HL-60 (cell line): ENCODE measurements around the gene SNX2.

Experiments
- DNase-seq, 2 experiments: peaks; one replicate each; pipeline ENCODE4 v3.0.0-alpha.2; 2010 to 2020; ENCODE audit warnings: low read depth in 1 of 2, low spot score in 1 of 2
- H3K27ac ChIP-seq: fragments of 250-450 bp; sonication (Bioruptor Pico); replicated peaks from 2 replicates; pipeline ENCODE4 v1.5.1; 2020; ENCODE audit warnings: mild to moderate bottlenecking, moderate library complexity
- H3K27me3 ChIP-seq: fragments of 250-450 bp; sonication (Bioruptor Pico); 2 replicates; pipeline ENCODE4 v1.5.1; 2021; ENCODE audit warnings: mild to moderate bottlenecking, moderate library complexity; ENCODE audit not compliant: insufficient read depth, poor library complexity, severe bottlenecking
- H3K4me3 ChIP-seq: replicated peaks from 2 replicates; pipeline ENCODE4 v1.5.1; 2011; ENCODE audit warnings: mild to moderate bottlenecking, control low read depth, low read length; ENCODE audit not compliant: insufficient read depth
- GABPA ChIP-seq: IDR thresholded peaks from 2 replicates; pipeline ENCODE4 v1.6.1; 2012; ENCODE audit warnings: low read depth
- POLR2AphosphoS5 ChIP-seq: IDR thresholded peaks from 2 replicates; pipeline ENCODE4 v1.6.1; 2012; ENCODE audit warnings: low read depth
- REST ChIP-seq: IDR thresholded peaks from 2 replicates; pipeline ENCODE4 v1.6.1; 2012; ENCODE audit warnings: low read depth; ENCODE audit not compliant: insufficient replicate concordance
- SPI1 ChIP-seq: IDR thresholded peaks from 2 replicates; pipeline ENCODE4 v1.6.1; 2012; ENCODE audit warnings: low read depth, mild to moderate bottlenecking, borderline replicate concordance
- long read RNA-seq: library from polyadenylated mRNA; unstranded; transcript quantifications from one replicate; pipeline ENCODE4 v2.0.0, GENCODE V29; 2020
- TF ChIP-seq, protein P1 (sequence below): IDR thresholded peaks from one replicate; pipeline ENCODE4 v1.5.1; 2011; ENCODE audit warnings: low read length, control low read depth, inconsistent platforms; ENCODE audit not compliant: insufficient read depth

Gene SNX2
- long read RNA-seq, transcript SNX2-201 (15 exons, 2,128 nt): major isoform, 414 of 468 reads
- long read RNA-seq, partial matches to known transcripts: 16 of 468 reads
- long read RNA-seq, other reads (novel, unspliced or antisense): 36 of 468 reads

DNA sequence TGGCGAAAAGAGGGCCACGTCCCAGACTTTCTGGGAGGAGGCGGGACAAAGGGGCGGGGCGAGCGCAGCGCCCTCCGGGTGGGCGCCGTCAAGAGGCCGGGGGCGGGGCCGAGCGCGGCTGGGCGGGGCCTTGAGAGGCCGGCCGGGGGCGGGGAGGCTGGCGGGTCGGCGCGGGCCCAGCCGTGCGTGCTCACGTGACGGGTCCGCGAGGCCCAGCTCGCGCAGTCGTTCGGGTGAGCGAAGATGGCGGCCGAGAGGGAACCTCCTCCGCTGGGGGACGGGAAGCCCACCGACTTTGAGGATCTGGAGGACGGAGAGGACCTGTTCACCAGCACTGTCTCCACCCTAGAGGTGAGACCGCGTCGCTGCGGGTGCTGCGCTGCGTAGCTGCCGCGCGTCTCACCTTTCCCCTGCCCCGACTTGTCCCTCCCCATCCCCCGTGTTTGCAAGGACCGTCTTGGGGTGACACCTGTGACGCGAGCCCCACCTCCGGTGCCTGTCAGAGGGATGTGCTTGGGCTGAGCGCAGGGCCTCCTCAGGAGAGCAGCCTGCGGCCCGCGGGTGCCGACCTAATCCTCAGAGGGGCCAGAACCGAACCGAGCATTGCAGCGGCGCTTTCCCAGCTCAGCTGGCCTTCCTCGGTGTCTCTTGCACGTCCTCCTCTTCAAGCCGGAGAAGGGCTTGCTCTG is at the start of gene SNX2:
TSS of gene SNX2 (plus strand) at position 220 of the 689 bp plus-strand sequence. CDS start at position 244, 24 bp downstream.
- Histone ChIP-seq H3K27me3 (no peaks in the 10 kb centered on the region), H3K27ac (peak within 1 kb of the TSS; percentile 92), H3K4me3 (peak within 1 kb of the TSS; percentile 84)
- peak; percentile 38 to 62 for DNase-seq
- TF ChIP-seq POLR2AphosphoS5 (peak; percentile 51; the same call in 1 of the 2 replicates), REST (no peak)
- TF ChIP-seq, protein P1, sequence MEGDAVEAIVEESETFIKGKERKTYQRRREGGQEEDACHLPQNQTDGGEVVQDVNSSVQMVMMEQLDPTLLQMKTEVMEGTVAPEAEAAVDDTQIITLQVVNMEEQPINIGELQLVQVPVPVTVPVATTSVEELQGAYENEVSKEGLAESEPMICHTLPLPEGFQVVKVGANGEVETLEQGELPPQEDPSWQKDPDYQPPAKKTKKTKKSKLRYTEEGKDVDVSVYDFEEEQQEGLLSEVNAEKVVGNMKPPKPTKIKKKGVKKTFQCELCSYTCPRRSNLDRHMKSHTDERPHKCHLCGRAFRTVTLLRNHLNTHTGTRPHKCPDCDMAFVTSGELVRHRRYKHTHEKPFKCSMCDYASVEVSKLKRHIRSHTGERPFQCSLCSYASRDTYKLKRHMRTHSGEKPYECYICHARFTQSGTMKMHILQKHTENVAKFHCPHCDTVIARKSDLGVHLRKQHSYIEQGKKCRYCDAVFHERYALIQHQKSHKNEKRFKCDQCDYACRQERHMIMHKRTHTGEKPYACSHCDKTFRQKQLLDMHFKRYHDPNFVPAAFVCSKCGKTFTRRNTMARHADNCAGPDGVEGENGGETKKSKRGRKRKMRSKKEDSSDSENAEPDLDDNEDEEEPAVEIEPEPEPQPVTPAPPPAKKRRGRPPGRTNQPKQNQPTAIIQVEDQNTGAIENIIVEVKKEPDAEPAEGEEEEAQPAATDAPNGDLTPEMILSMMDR: no peak

GRCh38 chr5:122727112-122727541 is 47.8 kb upstream of the SNX2 start:
- TF ChIP-seq GABPA (no peak), REST (no peak), SPI1 (no peak), POLR2AphosphoS5 (no peak)
- TF ChIP-seq, protein P1: no peak
- no peak overlapping the region for H3K27ac ChIP-seq
- no peak overlapping the region for H3K4me3 ChIP-seq
- no peaks in the 10 kb centered on the region for H3K27me3 ChIP-seq
- no peak for DNase-seq

DNA sequence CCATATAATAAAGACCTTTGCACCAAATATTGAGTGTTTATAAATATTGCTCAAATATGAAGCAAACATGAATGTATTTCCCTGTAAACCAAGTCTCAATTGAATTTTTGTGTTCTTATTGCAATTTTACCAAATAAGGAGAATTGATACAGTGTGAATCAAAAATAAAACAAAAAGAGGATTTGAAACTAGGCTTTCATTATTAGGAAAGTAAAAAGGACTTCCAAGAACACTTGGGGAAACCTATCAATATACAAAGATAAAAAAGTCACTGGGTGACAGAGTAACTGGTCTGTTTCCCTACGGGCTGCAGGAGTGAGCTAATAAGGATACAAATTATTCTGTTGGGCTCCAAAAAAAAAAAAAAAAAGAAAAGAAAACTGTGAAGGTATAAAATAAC is 44.8 kb upstream of the SNX2 start:
- TF ChIP-seq GABPA (no peak), SPI1 (no peak), REST (no peak), POLR2AphosphoS5 (no peak)
- TF ChIP-seq, protein P1: no peak
- no peaks in the 10 kb centered on the region for H3K27me3 ChIP-seq
- H3K4me3 ChIP-seq: no peak overlapping the region
- DNase-seq: no peak
- no peak overlapping the region for H3K27ac ChIP-seq
